Colon (tissue), 2 donors: ENCODE results near the gene CABCOCO1.

Source experiments
- FAIRE-seq: peaks from 2 replicates; lab custom pipeline; 2012; peaks lifted over from hg19 to GRCh38; lab: Jason Lieb, UNC
- donor health status: control.
- donor health status: control.

CABCOCO1 gene

DNA sequence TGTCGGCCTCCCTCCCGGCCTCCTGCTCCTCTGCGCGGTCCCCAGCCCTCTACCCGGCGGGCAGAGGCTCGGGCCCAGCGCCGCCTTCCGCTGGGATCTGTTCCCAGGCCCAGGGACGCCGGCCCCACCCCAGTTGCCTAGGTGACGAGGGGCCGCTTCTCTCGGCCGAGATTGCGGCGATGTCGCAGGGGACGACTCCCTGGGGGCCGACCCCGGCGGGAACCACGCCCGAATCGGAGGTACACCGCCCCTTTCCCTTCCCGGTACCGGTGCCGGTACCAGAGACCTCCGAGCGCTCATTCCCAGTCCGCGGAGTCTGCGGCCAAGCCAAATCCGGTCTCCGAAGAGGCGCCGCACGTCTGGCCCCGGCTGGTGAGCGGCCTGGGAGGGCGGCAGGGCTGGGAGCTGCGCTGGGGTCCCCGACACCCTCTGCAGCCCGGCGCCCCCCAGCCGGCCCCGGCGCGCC is at the start of gene CABCOCO1:
Gene CABCOCO1, plus strand, starts transcription at position 136 of the 466 bp plus-strand sequence. Its CDS starts 44 bp downstream, at position 180.
- FAIRE-seq: no peak

GRCh38 chr10:61613665-61614064 is 49.1 kb upstream of the CABCOCO1 start:
- FAIRE-seq: no peak

DNA sequence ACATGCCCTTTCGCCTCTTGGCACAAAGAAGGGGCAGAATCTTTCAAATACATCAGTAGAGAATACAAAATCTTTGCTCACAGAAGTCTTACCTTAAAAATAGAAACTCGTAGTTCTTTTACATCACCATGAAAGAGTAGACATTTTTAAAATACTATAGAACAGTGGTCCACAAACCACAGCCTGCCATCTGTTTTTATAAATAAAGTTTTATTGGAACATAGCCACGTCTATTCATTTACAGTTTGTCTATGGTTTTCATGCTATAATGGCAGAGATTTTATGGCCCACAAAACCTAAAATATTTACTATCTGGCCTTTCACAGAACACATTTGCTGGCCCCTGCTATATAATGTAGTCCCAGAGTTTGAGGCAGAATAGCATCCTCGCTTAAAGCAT is 46.1 kb upstream of the CABCOCO1 start:
- no peak for FAIRE-seq

GRCh38 chr10:61617180-61617579 is 45.5 kb upstream of the CABCOCO1 start:
- no peak for FAIRE-seq

- FAIRE-seq: no peak
Observed at GRCh38 chr10:61617586-61617985, 45.1 kb upstream of the CABCOCO1 start.

DNA sequence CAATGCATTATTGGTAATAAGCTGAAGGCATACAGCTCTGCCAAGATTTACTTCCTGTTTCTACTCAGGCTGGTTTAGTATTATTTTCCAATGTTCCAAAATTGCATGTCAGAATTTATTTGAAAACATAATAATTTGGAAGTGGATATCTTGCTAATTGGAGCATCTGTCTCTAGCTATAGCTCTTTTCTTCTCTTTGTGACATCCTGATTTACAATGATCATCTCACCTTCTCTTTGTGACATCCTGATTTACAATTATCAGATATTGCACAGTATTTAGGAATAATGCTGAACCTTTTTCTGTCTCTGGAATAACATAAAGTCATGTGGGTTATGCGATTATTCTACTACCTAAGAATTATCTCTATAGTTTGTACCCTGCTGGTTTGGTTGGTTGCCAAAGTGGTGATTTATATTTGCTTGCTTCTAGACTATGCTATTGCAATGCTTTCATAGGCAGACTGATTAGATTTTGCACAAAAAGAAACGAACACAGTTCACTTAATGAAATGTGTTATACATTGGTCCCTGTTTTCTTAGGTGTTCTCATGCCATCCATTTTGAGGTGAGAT is 44.3 kb upstream of the CABCOCO1 start:
- FAIRE-seq: no peak

- FAIRE-seq: no peak
Observed at GRCh38 chr10:61620506-61620905, 42.2 kb upstream of the CABCOCO1 start.

DNA sequence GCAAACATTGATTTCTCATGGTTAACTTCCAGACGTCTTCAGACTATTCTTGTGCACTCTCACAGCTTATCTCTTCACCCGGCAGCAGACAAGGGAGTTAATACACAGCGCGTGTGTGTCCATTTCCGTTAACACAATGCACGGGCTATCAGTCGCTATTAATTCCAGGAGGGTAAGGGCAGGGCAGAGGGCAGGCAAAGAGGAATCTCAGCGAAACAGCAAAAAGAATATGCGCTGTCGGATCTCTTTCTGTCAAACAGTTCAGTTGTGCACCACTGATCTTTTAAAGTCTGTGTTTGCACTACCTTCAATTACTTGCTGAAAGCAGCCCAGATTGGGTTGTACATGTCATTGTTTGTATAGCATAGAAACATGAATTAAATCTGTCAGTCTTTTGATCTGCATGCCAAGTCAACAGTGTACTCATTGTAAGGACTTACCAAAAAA is 41.1 kb upstream of the CABCOCO1 start:
- no peak for FAIRE-seq

- no peak for FAIRE-seq
Observed at GRCh38 chr10:61623161-61623560, 39.6 kb upstream of the CABCOCO1 start.

- FAIRE-seq: no peak
Observed at GRCh38 chr10:61626209-61626608, 36.5 kb upstream of the CABCOCO1 start.

- no peak for FAIRE-seq
Observed at GRCh38 chr10:61627266-61627665, 35.5 kb upstream of the CABCOCO1 start.

- no peak for FAIRE-seq
Observed at GRCh38 chr10:61628151-61628874, 34.4 kb upstream of the CABCOCO1 start.

- FAIRE-seq: no peak
Observed at GRCh38 chr10:61628875-61629513, 33.7 kb upstream of the CABCOCO1 start.

- no peak for FAIRE-seq
Observed at GRCh38 chr10:61629576-61629975, 33.2 kb upstream of the CABCOCO1 start.

DNA sequence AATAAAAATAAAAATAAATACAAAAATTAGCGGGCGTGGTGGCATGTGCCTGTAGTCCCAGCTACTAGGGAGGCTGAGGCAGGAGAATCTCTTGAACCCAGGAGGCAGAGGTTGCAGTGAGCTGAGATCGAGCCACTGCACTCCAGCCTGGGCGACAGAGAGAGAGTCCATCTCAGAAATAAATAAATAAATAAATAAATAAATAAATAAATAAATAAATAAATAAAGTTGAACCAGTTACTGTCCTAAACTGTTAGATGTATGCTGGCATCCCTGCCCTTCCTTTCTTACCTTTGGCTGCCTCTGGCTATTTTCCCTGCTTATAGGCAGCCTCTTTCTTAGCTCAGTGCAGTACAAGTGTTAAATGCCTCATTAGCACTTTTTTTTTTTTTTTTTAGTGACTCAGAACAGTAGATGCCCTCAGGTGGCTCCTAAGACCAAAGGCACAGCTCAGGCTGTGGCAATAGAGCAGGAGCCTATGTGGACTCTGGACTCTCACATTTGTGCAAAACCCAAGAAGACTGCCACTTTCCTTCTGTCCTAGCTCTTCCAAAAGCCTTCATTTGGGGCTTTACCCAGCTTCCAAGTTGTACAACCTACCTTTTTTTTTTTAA is 30.6 kb upstream of the CABCOCO1 start:
- FAIRE-seq: no peak

GRCh38 chr10:61633665-61634064 is 29.1 kb upstream of the CABCOCO1 start:
- FAIRE-seq: no peak

- FAIRE-seq: no peak
Observed at GRCh38 chr10:61634746-61635145, 28.0 kb upstream of the CABCOCO1 start.

- no peak for FAIRE-seq
Observed at GRCh38 chr10:61635471-61635870, 27.3 kb upstream of the CABCOCO1 start.

DNA sequence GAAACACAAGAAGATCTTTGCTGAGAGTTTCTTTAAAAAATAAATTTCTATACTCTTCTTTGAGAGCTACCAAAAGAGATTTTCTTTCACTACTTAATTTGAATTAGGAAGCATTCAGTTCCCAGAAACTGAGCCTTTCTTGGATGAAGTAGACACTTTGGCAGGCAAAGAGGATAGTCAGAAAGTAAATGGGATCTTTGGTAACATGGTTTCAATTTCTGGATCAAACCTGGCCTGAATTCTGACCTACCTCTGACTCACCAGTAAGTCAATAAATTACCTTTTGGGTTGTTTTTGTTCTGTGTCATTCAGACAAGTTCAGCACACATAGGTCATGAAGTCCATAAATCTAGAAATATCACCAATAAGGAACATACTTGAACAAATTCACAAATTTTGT is 26.8 kb upstream of the CABCOCO1 start:
- FAIRE-seq: no peak

GRCh38 chr10:61639952-61640351 is 22.8 kb upstream of the CABCOCO1 start:
- FAIRE-seq: no peak

DNA sequence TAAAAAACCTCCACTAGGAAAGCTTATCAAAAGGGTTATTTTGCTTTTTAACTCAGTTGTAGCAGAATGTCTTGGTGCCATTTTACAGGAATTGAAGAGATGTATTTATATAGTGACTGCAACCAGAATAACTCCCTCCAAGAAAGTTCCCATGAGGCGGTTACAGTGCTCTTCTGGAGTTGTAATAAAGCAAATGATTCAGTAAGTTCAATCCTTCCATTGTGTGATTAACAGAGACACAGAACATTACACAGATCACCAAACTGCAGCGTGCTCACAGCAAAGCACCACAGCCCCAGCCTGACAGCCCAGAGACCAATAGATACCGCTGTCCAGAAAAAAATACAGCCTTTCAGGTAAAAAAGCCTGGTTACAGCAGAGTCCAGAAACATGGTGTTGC is 21.9 kb upstream of the CABCOCO1 start:
- FAIRE-seq: no peak

- FAIRE-seq: no peak
Observed at GRCh38 chr10:61642150-61642571, 20.6 kb upstream of the CABCOCO1 start.

DNA sequence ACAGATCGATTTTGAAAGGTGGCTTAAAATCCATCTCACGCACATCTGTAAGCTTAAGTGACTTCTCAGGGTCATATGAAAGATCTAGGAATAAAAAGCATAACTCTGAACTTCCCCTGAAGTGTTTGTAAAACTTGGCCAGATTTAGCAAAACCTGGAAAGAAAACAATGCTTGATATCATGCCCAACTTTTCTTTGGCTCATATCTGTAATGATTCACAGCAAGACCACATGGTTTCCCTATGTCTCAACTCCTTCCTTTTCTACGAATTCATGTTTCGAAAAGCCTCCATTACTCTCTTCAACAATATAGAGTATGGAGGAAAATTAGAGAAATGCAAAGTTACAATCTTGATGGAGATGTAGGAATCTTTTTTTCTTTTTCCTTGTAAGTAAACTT is 20.1 kb upstream of the CABCOCO1 start:
- FAIRE-seq: no peak
